ENCODE data around the gene PNMA1.

The PNMA1 gene

GRCh38 chr14:73744874-73745529 lies 30.8 kb upstream of the PNMA1 start:
- Histone ChIP-seq H4K12ac (ENCODE audit: low read depth, low read length) (no peak overlapping the region), H3K79me1 (ENCODE audit: low read length) (peaks cover 33% of the 10 kb centered on the region), H3K4me2 (ENCODE audit: low read length) (no peak overlapping the region), H3K4me3 (ENCODE audit: low read depth, low read length) (no peak overlapping the region), H3K9ac (ENCODE audit: low read length) (no peak overlapping the region), H3K27me3 (ENCODE audit: insufficient read depth, low read length) (no peaks in the 10 kb centered on the region), H3K23ac (ENCODE audit: low read length) (no peak overlapping the region), H3K79me2 (ENCODE audit: control insufficient read depth, insufficient read depth, low read length, poor library complexity) (peaks cover 42% of the 10 kb centered on the region), H2AFZ (ENCODE audit: insufficient read depth, low read length, poor library complexity) (peak overlapping the region; percentile 37), H2BK12ac (ENCODE audit: low read length) (peak overlapping the region; percentile 7), H3K9me3 (ENCODE audit: insufficient read depth, low read depth, low read length) (no peaks in the 10 kb centered on the region), H2BK5ac (ENCODE audit: low read depth, low read length, poor library complexity) (no peak overlapping the region), H3K14ac (ENCODE audit: low read length) (no peak overlapping the region), H3K4me1 (ENCODE audit: control insufficient read depth in 1 of 2, insufficient read depth in 2 of 2, low read length in 2 of 2) (peaks cover 73 to 77% of the 10 kb centered on the region in 2 experiments), H4K91ac (ENCODE audit: low read depth, low read length) (no peak overlapping the region), H2AK5ac (ENCODE audit: low read length) (peak overlapping the region; percentile 42), H3K36me3 (ENCODE audit: control insufficient read depth in 1 of 2, insufficient read depth in 2 of 2, low read length in 2 of 2) (peaks cover 0 to 2% of the 10 kb centered on the region in 2 experiments), H3K4ac (ENCODE audit: low read depth, low read length) (peak overlapping the region; percentile 77), H3K18ac (ENCODE audit: low read length) (peak overlapping the region; percentile 48), H2BK120ac (ENCODE audit: insufficient read depth, low read length, poor library complexity) (no peak overlapping the region), H4K8ac (ENCODE audit: low read depth, low read length) (no peak overlapping the region), H3K27ac (ENCODE audit: low read depth, low read length) (no peak overlapping the region)
- no CpG with 5 or more reads among the region's 6 CpGs for WGBS (ENCODE audit: extremely low coverage, insufficient coverage, insufficient read length)
- DNase-seq = peak in 1 of 2 donors; percentile 51

DNA sequence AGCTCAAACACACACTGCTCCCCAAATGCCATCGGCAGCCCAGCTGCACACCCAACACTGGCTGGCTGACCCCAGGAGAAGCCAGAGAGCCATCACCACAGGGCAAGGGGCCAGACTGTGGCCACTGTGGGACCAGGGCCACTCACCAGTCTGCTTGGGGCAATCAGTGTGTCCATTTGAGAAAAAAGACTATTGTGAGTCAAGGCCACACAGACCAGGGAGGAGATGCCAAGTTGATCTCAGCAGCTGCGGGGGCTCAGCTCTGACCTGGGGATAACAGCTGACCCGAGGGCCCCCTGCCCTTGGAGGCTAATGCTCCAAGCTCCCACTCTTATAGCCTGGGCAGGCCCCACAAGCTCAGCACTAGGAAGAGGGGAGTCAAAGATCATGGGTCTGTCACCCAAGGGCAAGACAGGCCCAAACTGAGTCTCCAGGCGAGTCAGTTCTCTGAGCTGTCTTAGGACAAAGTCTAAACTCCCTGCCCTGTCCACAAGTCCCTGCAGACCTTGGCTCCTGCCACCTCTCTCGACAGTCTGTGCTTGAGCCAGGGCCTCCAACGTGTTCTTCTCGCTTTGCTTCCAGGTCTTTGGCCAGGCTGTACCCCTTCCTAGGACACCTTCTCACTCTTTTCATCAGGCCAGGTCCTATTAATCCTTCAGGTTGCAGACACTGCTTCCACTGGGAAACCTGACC lies 30.1 kb upstream of the PNMA1 start:
- peak overlapping the region; percentile 42 for H2AK5ac ChIP-seq (ENCODE audit: low read length)
- no peak overlapping the region for H4K12ac ChIP-seq (ENCODE audit: low read depth, low read length)
- peaks cover 29% of the 10 kb centered on the region for H3K79me1 ChIP-seq (ENCODE audit: low read length)
- H3K27ac ChIP-seq (ENCODE audit: low read depth, low read length) = no peak overlapping the region
- H3K9me3 ChIP-seq (ENCODE audit: insufficient read depth, low read depth, low read length) = no peaks in the 10 kb centered on the region
- peak overlapping the region; percentile 77 for H3K4ac ChIP-seq (ENCODE audit: low read depth, low read length)
- H3K27me3 ChIP-seq (ENCODE audit: insufficient read depth, low read length) = no peaks in the 10 kb centered on the region
- no peak overlapping the region for H4K8ac ChIP-seq (ENCODE audit: low read depth, low read length)
- H3K9ac ChIP-seq (ENCODE audit: low read length) = no peak overlapping the region
- no peak overlapping the region for H3K4me3 ChIP-seq (ENCODE audit: low read depth, low read length)
- no CpG with 5 or more reads among the region's 7 CpGs for WGBS (ENCODE audit: extremely low coverage, insufficient coverage, insufficient read length)
- no peak overlapping the region for H2BK120ac ChIP-seq (ENCODE audit: insufficient read depth, low read length, poor library complexity)
- H3K23ac ChIP-seq (ENCODE audit: low read length) = no peak overlapping the region
- H2BK12ac ChIP-seq (ENCODE audit: low read length) = peak overlapping the region; percentile 7
- peak overlapping the region; percentile 8 for H2AFZ ChIP-seq (ENCODE audit: insufficient read depth, low read length, poor library complexity)
- H3K79me2 ChIP-seq (ENCODE audit: control insufficient read depth, insufficient read depth, low read length, poor library complexity) = peaks cover 44% of the 10 kb centered on the region
- no peak overlapping the region for H4K91ac ChIP-seq (ENCODE audit: low read depth, low read length)
- H3K4me2 ChIP-seq (ENCODE audit: low read length) = no peak overlapping the region
- H3K4me1 ChIP-seq (ENCODE audit: control insufficient read depth in 1 of 2, insufficient read depth in 2 of 2, low read length in 2 of 2) = peaks cover 69 to 73% of the 10 kb centered on the region in 2 experiments
- H2BK5ac ChIP-seq (ENCODE audit: low read depth, low read length, poor library complexity) = no peak overlapping the region
- DNase-seq = no peak
- H3K18ac ChIP-seq (ENCODE audit: low read length) = no peak overlapping the region
- H3K36me3 ChIP-seq (ENCODE audit: control insufficient read depth in 1 of 2, insufficient read depth in 2 of 2, low read length in 2 of 2) = peaks cover 6 to 9% of the 10 kb centered on the region in 2 experiments
- H3K14ac ChIP-seq (ENCODE audit: low read length) = peak overlapping the region; percentile 38

- H2BK120ac ChIP-seq (ENCODE audit: insufficient read depth, low read length, poor library complexity) = no peak overlapping the region
- peaks cover 15 to 17% of the 10 kb centered on the region in 2 experiments for H3K36me3 ChIP-seq (ENCODE audit: control insufficient read depth in 1 of 2, insufficient read depth in 2 of 2, low read length in 2 of 2)
- no peak overlapping the region for H3K4me2 ChIP-seq (ENCODE audit: low read length)
- H2BK12ac ChIP-seq (ENCODE audit: low read length) = no peak overlapping the region
- no peak for DNase-seq
- no peak overlapping the region for H3K4me3 ChIP-seq (ENCODE audit: low read depth, low read length)
- peak overlapping the region; percentile 8 for H3K18ac ChIP-seq (ENCODE audit: low read length)
- peaks cover 69 to 73% of the 10 kb centered on the region in 2 experiments for H3K4me1 ChIP-seq (ENCODE audit: control insufficient read depth in 1 of 2, insufficient read depth in 2 of 2, low read length in 2 of 2)
- H3K9ac ChIP-seq (ENCODE audit: low read length) = no peak overlapping the region
- no peak overlapping the region for H4K8ac ChIP-seq (ENCODE audit: low read depth, low read length)
- peaks cover 29% of the 10 kb centered on the region for H3K79me1 ChIP-seq (ENCODE audit: low read length)
- no peak overlapping the region for H2BK5ac ChIP-seq (ENCODE audit: low read depth, low read length, poor library complexity)
- no peak overlapping the region for H3K27ac ChIP-seq (ENCODE audit: low read depth, low read length)
- peak overlapping the region; percentile 20 for H2AFZ ChIP-seq (ENCODE audit: insufficient read depth, low read length, poor library complexity)
- H2AK5ac ChIP-seq (ENCODE audit: low read length) = no peak overlapping the region
- peak overlapping the region; percentile 2 for H3K14ac ChIP-seq (ENCODE audit: low read length)
- no peak overlapping the region for H4K12ac ChIP-seq (ENCODE audit: low read depth, low read length)
- WGBS (ENCODE audit: extremely low coverage, insufficient coverage, insufficient read length) = no CpG with 5 or more reads among the region's 11 CpGs
- H3K27me3 ChIP-seq (ENCODE audit: insufficient read depth, low read length) = no peaks in the 10 kb centered on the region
- H3K23ac ChIP-seq (ENCODE audit: low read length) = no peak overlapping the region
- no peak overlapping the region for H4K91ac ChIP-seq (ENCODE audit: low read depth, low read length)
- no peaks in the 10 kb centered on the region for H3K9me3 ChIP-seq (ENCODE audit: insufficient read depth, low read depth, low read length)
- H3K79me2 ChIP-seq (ENCODE audit: control insufficient read depth, insufficient read depth, low read length, poor library complexity) = peaks cover 47% of the 10 kb centered on the region
- peak overlapping the region; percentile 53 for H3K4ac ChIP-seq (ENCODE audit: low read depth, low read length)
These were observed 29.3 kb upstream of the PNMA1 start for GRCh38 chr14:73743431-73743931.

DNA sequence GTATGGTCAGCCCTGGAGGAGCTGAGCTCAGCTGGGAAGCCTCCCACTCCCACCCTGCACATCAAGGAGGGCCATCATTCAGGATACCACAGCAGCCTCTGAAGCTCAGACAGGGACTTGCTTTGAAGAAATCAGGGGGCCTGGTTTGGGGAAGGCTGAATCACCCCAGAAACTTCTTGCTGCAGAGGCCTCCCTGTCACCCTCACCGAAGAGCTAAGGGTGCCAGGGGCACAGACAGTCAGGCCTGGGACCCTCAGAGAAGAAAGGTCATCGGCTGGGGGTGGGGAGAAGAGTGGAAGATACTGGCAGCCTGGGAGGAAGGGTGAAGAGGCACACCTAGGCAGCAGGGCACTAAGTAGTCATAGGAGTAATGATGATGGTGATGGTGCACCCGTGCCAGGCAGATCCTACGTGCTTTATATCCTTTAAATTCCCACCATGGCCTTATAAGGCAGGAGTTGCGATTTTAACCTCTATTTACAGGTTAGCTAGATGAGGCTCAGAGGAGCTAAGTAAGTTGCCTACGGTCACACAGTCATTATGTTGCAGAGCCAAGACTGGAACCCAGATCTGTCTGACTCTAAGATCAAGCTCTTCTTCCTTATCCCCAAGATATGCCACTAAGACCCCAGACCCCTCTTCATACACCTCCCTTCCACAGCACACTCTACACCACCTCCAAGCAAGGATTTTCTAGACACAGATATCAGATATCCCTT lies 28.5 kb upstream of the PNMA1 start:
- no peak overlapping the region for H3K23ac ChIP-seq (ENCODE audit: low read length)
- peaks cover 47% of the 10 kb centered on the region for H3K79me2 ChIP-seq (ENCODE audit: control insufficient read depth, insufficient read depth, low read length, poor library complexity)
- H3K27me3 ChIP-seq (ENCODE audit: insufficient read depth, low read length) = no peaks in the 10 kb centered on the region
- peak overlapping the region; percentile 18 for H2BK120ac ChIP-seq (ENCODE audit: insufficient read depth, low read length, poor library complexity)
- H4K91ac ChIP-seq (ENCODE audit: low read depth, low read length) = peak overlapping the region; percentile 22
- H3K4me3 ChIP-seq (ENCODE audit: low read depth, low read length) = no peak overlapping the region
- no CpG with 5 or more reads among the region's 6 CpGs for WGBS (ENCODE audit: extremely low coverage, insufficient coverage, insufficient read length)
- peaks cover 68 to 71% of the 10 kb centered on the region in 2 experiments for H3K4me1 ChIP-seq (ENCODE audit: control insufficient read depth in 1 of 2, insufficient read depth in 2 of 2, low read length in 2 of 2)
- peak overlapping the region; percentile 19 for H2BK12ac ChIP-seq (ENCODE audit: low read length)
- H3K4me2 ChIP-seq (ENCODE audit: low read length) = no peak overlapping the region
- H3K18ac ChIP-seq (ENCODE audit: low read length) = peak overlapping the region; percentile 8
- peak overlapping the region; percentile 14 for H2BK5ac ChIP-seq (ENCODE audit: low read depth, low read length, poor library complexity)
- H3K79me1 ChIP-seq (ENCODE audit: low read length) = peaks cover 28% of the 10 kb centered on the region
- no peak for DNase-seq
- H3K9me3 ChIP-seq (ENCODE audit: insufficient read depth, low read depth, low read length) = no peaks in the 10 kb centered on the region
- H4K12ac ChIP-seq (ENCODE audit: low read depth, low read length) = no peak overlapping the region
- H2AK5ac ChIP-seq (ENCODE audit: low read length) = no peak overlapping the region
- peaks cover 18 to 20% of the 10 kb centered on the region in 2 experiments for H3K36me3 ChIP-seq (ENCODE audit: control insufficient read depth in 1 of 2, insufficient read depth in 2 of 2, low read length in 2 of 2)
- H3K14ac ChIP-seq (ENCODE audit: low read length) = peak overlapping the region; percentile 9
- H3K9ac ChIP-seq (ENCODE audit: low read length) = no peak overlapping the region
- peak overlapping the region; percentile 27 for H2AFZ ChIP-seq (ENCODE audit: insufficient read depth, low read length, poor library complexity)
- peak overlapping the region; percentile 53 for H3K4ac ChIP-seq (ENCODE audit: low read depth, low read length)
- H4K8ac ChIP-seq (ENCODE audit: low read depth, low read length) = peak overlapping the region; percentile 21
- H3K27ac ChIP-seq (ENCODE audit: low read depth, low read length) = peak overlapping the region; percentile 82
